Stimulated activated CD4-positive, alpha-beta T cell treated with anti-CD3 and anti-CD28 coated beads, Interleukin-2, amount 100 ng/mL, for 48 hours (primary cell): Measurements from ENCODE around the gene CRHR1.

Experiments used
- DNase-seq, 2 donors: peaks; one replicate each; pipeline ENCODE4 v3.0.0-alpha.2; 2020

Gene CRHR1

GRCh38 chr17:45824901-45825492 lies 40.9 kb downstream of the CRHR1 start:
- DNase-seq = no peak

GRCh38 chr17:45825792-45826191 lies 41.7 kb downstream of the CRHR1 start:
- DNase-seq = no peak

GRCh38 chr17:45826919-45827588 lies 42.9 kb downstream of the CRHR1 start:
- DNase-seq = no peak

GRCh38 chr17:45828171-45828570 lies 44.1 kb downstream of the CRHR1 start:
- DNase-seq = no peak

- DNase-seq = no peak
Observed at GRCh38 chr17:45828582-45829133, 44.5 kb downstream of the CRHR1 start.

GRCh38 chr17:45833920-45834319 lies 49.8 kb downstream of the CRHR1 start:
- no peak for DNase-seq

- no peak for DNase-seq
Observed at GRCh38 chr17:45834471-45835396, 50.6 kb downstream of the CRHR1 start.

- no peak for DNase-seq
Observed at GRCh38 chr17:45835481-45835880, 51.4 kb downstream of the CRHR1 start.

- no peak for DNase-seq
Observed at GRCh38 chr17:45836047-45837044, 52.2 kb downstream of the CRHR1 start.

- no peak for DNase-seq
Observed at GRCh38 chr17:45837187-45837586, 53.1 kb downstream of the CRHR1 start.

- DNase-seq = no peak
Observed at GRCh38 chr17:45837603-45838002, 53.5 kb downstream of the CRHR1 start.

- no peak for DNase-seq
Observed at GRCh38 chr17:45838751-45839295, 54.7 kb downstream of the CRHR1 start.

GRCh38 chr17:45839442-45839841 lies 55.3 kb downstream of the CRHR1 start:
- no peak for DNase-seq

- no peak for DNase-seq
Observed at GRCh38 chr17:45841186-45841585, 57.1 kb downstream of the CRHR1 start.

GRCh38 chr17:45841883-45842525 lies 57.9 kb downstream of the CRHR1 start:
- no peak for DNase-seq

- DNase-seq = no peak
Observed at GRCh38 chr17:45843722-45844121, 59.6 kb downstream of the CRHR1 start.

GRCh38 chr17:45844695-45845375 lies 60.7 kb downstream of the CRHR1 start, which contains the start of gene SPPL2C:
Gene SPPL2C (plus strand): TSS chr17:45844881. CDS start chr17:45844907, 26 bp downstream.
- no peak for DNase-seq

- DNase-seq = no peak
Observed at GRCh38 chr17:45845376-45846185, 61.5 kb downstream of the CRHR1 start.

- DNase-seq = no peak
Observed at GRCh38 chr17:45846223-45846622, 62.1 kb downstream of the CRHR1 start.

- DNase-seq = no peak
Observed at GRCh38 chr17:45846646-45847045, 62.5 kb downstream of the CRHR1 start.
